SK-N-SH treated with all-trans-retinoic acid at 6 μM for 48 hours (cell line): ENCODE data around the gene SLC24A1.
A peak's percentile ranks its signal among the peaks of the same experiment; 100 is the strongest.

Experiments
- ATAC-seq: fragments of 200-7000 bp; cut with Tn5 transposase; 3 replicates; pipeline ENCODE4 v1.9.1; 2020; ENCODE audit warnings: mild to moderate bottlenecking, moderate library complexity
- ARNTL ChIP-seq: fragments of 450-650 bp; formaldehyde crosslinking; IDR thresholded peaks from 2 replicates; pipeline ENCODE4 v1.5.0; 2020; ENCODE audit warnings: low read depth, mild to moderate bottlenecking, moderate library complexity, borderline replicate concordance
- BACH2 ChIP-seq: fragments of 250-450 bp; sonication (Bioruptor Pico); IDR thresholded peaks from 2 replicates; pipeline ENCODE4 v1.9.0; 2021; ENCODE audit warnings: mild to moderate bottlenecking, borderline replicate concordance
- CREB5 ChIP-seq: fragments of 250-450 bp; sonication (Bioruptor Pico); IDR thresholded peaks from 2 replicates; pipeline ENCODE4 v1.5.1; 2020; ENCODE audit warnings: low read depth, mild to moderate bottlenecking, moderate library complexity
- CSDC2 ChIP-seq: fragments of 250-450 bp; sonication (Bioruptor Pico); IDR thresholded peaks from 2 replicates; pipeline ENCODE4 v1.5.0; 2020; ENCODE audit warnings: mild to moderate bottlenecking, moderate library complexity
- ESRRG ChIP-seq: fragments of 250-450 bp; sonication (Bioruptor Pico); IDR thresholded peaks from 2 replicates; pipeline ENCODE4 v1.6.1; 2021; ENCODE audit warnings: mild to moderate bottlenecking
- GLIS3 ChIP-seq: fragments of 250-450 bp; sonication (Bioruptor Pico); IDR thresholded peaks from 2 replicates; pipeline ENCODE4 v1.5.0; 2020; ENCODE audit warnings: mild to moderate bottlenecking, moderate library complexity
- ISL1 ChIP-seq: fragments of 250-450 bp; sonication (Bioruptor Pico); IDR thresholded peaks from 2 replicates; pipeline ENCODE4 v2.1.2; 2022; ENCODE audit warnings: mild to moderate bottlenecking, moderate library complexity
- OSR1 ChIP-seq: fragments of 250-450 bp; sonication (Bioruptor Pico); IDR thresholded peaks from 2 replicates; pipeline ENCODE4 v1.8.0; 2022; ENCODE audit warnings: moderate library complexity, mild to moderate bottlenecking, inconsistent platforms
- PATZ1 ChIP-seq: fragments of 250-450 bp; sonication (Bioruptor Pico); IDR thresholded peaks from 2 replicates; pipeline ENCODE4 v1.8.0; 2020; ENCODE audit warnings: mild to moderate bottlenecking, moderate library complexity, borderline replicate concordance
- POU6F1 ChIP-seq: fragments of 250-450 bp; sonication (Bioruptor Pico); IDR thresholded peaks from 2 replicates; pipeline ENCODE4 v1.8.0; 2021; ENCODE audit warnings: low read depth, mild to moderate bottlenecking, moderate library complexity, borderline replicate concordance
- PPARA ChIP-seq: fragments of 250-450 bp; sonication (Bioruptor Pico); IDR thresholded peaks from 2 replicates; pipeline ENCODE4 v1.5.0; 2020; ENCODE audit warnings: mild to moderate bottlenecking, borderline replicate concordance
- RARB ChIP-seq: fragments of 250-450 bp; sonication (Bioruptor Pico); IDR thresholded peaks from 2 replicates; pipeline ENCODE4 v1.8.0; 2021; ENCODE audit warnings: mild to moderate bottlenecking, moderate library complexity
- SNAI2 ChIP-seq: fragments of 250-450 bp; sonication (Bioruptor Pico); IDR thresholded peaks from 2 replicates; pipeline ENCODE4 v1.5.0; 2020; ENCODE audit warnings: mild to moderate bottlenecking, moderate library complexity
- TOX ChIP-seq: fragments of 250-450 bp; sonication (Bioruptor Pico); IDR thresholded peaks from 2 replicates; pipeline ENCODE4 v1.8.0; 2021; ENCODE audit warnings: mild to moderate bottlenecking, moderate library complexity, borderline replicate concordance
- TSHZ2 ChIP-seq: fragments of 250-450 bp; sonication (Bioruptor Pico); IDR thresholded peaks from 2 replicates; pipeline ENCODE4 v1.5.0; 2020; ENCODE audit warnings: mild to moderate bottlenecking, moderate library complexity
- ZC3H10 ChIP-seq: fragments of 250-450 bp; sonication (Bioruptor Pico); IDR thresholded peaks from 2 replicates; pipeline ENCODE4 v1.5.1; 2021; ENCODE audit warnings: mild to moderate bottlenecking, moderate library complexity
- ZFP3 ChIP-seq: fragments of 250-450 bp; sonication (Bioruptor Pico); IDR thresholded peaks from 2 replicates; pipeline ENCODE4 v1.5.0; 2020; ENCODE audit warnings: mild to moderate bottlenecking, moderate library complexity
- ZFP30 ChIP-seq: fragments of 450-650 bp; formaldehyde crosslinking; IDR thresholded peaks from 2 replicates; pipeline ENCODE4 v1.5.0; 2022; ENCODE audit warnings: mild to moderate bottlenecking, moderate library complexity
- ZNF70 ChIP-seq: fragments of 450-650 bp; formaldehyde crosslinking; IDR thresholded peaks from 2 replicates; pipeline ENCODE4 v1.5.0; 2020; ENCODE audit warnings: mild to moderate bottlenecking, moderate library complexity
- ZNF8 ChIP-seq: fragments of 450-650 bp; formaldehyde crosslinking; IDR thresholded peaks from 2 replicates; pipeline ENCODE4 v1.5.0; 2020; ENCODE audit warnings: mild to moderate bottlenecking, moderate library complexity

SLC24A1 gene

GRCh38 chr15:65653801-65654521 is 32.2 kb downstream of the SLC24A1 start:
- no peak for TF ChIP-seq ZNF70 (CRISPR knock-in tag)
- TF ChIP-seq BACH2 (CRISPR knock-in tag): no peak
- no peak for TF ChIP-seq GLIS3 (CRISPR knock-in tag)
- TF ChIP-seq TOX: no peak
- no peak for TF ChIP-seq ZFP30
- no peak for TF ChIP-seq ISL1 (CRISPR knock-in tag)
- no peak for TF ChIP-seq PPARA (CRISPR knock-in tag)
- no peak for TF ChIP-seq TSHZ2 (CRISPR knock-in tag)
- TF ChIP-seq ZNF8 (CRISPR knock-in tag): no peak
- TF ChIP-seq OSR1 (CRISPR knock-in tag): no peak
- no peak for TF ChIP-seq PATZ1 (CRISPR knock-in tag)
- TF ChIP-seq ZC3H10 (CRISPR knock-in tag): no peak
- TF ChIP-seq ESRRG: no peak
- TF ChIP-seq ARNTL (CRISPR knock-in tag): no peak
- no peak for TF ChIP-seq CREB5 (CRISPR knock-in tag)
- no peak for TF ChIP-seq CSDC2 (CRISPR knock-in tag)
- TF ChIP-seq ZFP3 (CRISPR knock-in tag): no peak
- TF ChIP-seq, all 23 proteins: peak for 0
- no peak for ATAC-seq

- ATAC-seq: peak; percentile 57
- TF ChIP-seq TOX (no peak), ESRRG (no peak), GLIS3 (CRISPR knock-in tag) (no peak), ZFP3 (CRISPR knock-in tag) (no peak), OSR1 (CRISPR knock-in tag) (no peak), CSDC2 (CRISPR knock-in tag) (no peak), BACH2 (CRISPR knock-in tag) (no peak), ZC3H10 (CRISPR knock-in tag) (no peak), ZNF70 (CRISPR knock-in tag) (no peak), RARB (no peak), CREB5 (CRISPR knock-in tag) (no peak), TSHZ2 (CRISPR knock-in tag) (no peak), ZNF8 (CRISPR knock-in tag) (no peak), SNAI2 (no peak), PATZ1 (CRISPR knock-in tag) (no peak), POU6F1 (CRISPR knock-in tag) (no peak), ARNTL (CRISPR knock-in tag) (no peak), ISL1 (CRISPR knock-in tag) (no peak)
Measured at GRCh38 chr15:65655026-65655425, 33.3 kb downstream of the SLC24A1 start.
